ENCODE data around the gene ALCAM.

The ALCAM gene

GRCh38 chr3:105356396-105356795 lies 10.3 kb upstream of the ALCAM start:
- no peak for DNase-seq (ENCODE audit: low spot score)

GRCh38 chr3:105356988-105357387 lies 9.7 kb upstream of the ALCAM start:
- no peak for DNase-seq (ENCODE audit: low spot score)

- no peak for DNase-seq (ENCODE audit: low spot score)
These were observed 7.5 kb upstream of the ALCAM start for GRCh38 chr3:105359098-105359762.

GRCh38 chr3:105360003-105360402 lies 6.7 kb upstream of the ALCAM start:
- no peak for DNase-seq (ENCODE audit: low spot score)

- no peak for DNase-seq (ENCODE audit: low spot score)
These were observed 4.6 kb upstream of the ALCAM start for GRCh38 chr3:105362021-105362665.

- no peak for DNase-seq (ENCODE audit: low spot score)
These were observed 2.6 kb upstream of the ALCAM start for GRCh38 chr3:105364128-105364527.

- DNase-seq (ENCODE audit: low spot score), result no peak
These were observed 1.7 kb upstream of the ALCAM start for GRCh38 chr3:105365081-105365390.

GRCh38 chr3:105365391-105366325 lies 1.1 kb upstream of the ALCAM start:
- DNase-seq (ENCODE audit: low spot score), result no peak

GRCh38 chr3:105367063-105367405 lies 325 bp downstream of the ALCAM start:
- DNase-seq (ENCODE audit: low spot score), result no peak

- DNase-seq (ENCODE audit: low spot score), result no peak
These were observed 901 bp downstream of the ALCAM start for GRCh38 chr3:105367406-105368213.

GRCh38 chr3:105368566-105369499 lies 2.1 kb downstream of the ALCAM start:
- DNase-seq (ENCODE audit: low spot score), result no peak

- DNase-seq (ENCODE audit: low spot score), result no peak
These were observed 3.0 kb downstream of the ALCAM start for GRCh38 chr3:105369500-105370371.

GRCh38 chr3:105373383-105373782 lies 6.7 kb downstream of the ALCAM start:
- DNase-seq (ENCODE audit: low spot score), result no peak

- DNase-seq (ENCODE audit: low spot score), result no peak
These were observed 9.2 kb downstream of the ALCAM start for GRCh38 chr3:105375750-105376511.

GRCh38 chr3:105377716-105378115 lies 11.0 kb downstream of the ALCAM start:
- DNase-seq (ENCODE audit: low spot score), result no peak

GRCh38 chr3:105385179-105385578 lies 18.5 kb downstream of the ALCAM start:
- DNase-seq (ENCODE audit: low spot score), result no peak

- no peak for DNase-seq (ENCODE audit: low spot score)
These were observed 19.3 kb downstream of the ALCAM start for GRCh38 chr3:105385819-105386508.

- no peak for DNase-seq (ENCODE audit: low spot score)
These were observed 20.5 kb downstream of the ALCAM start for GRCh38 chr3:105387122-105387751.
